Testis (tissue), 2 donors: ENCODE results near the gene BIK.

Source experiments
- POLR2A ChIP-seq: fragments of 450-650 bp; IDR thresholded peaks from one replicate; pipeline ENCODE4 v1.6.1; 2017; ENCODE audit warnings: antibody characterized with exemption, mild to moderate bottlenecking, moderate library complexity
- TF ChIP-seq, protein P1 (sequence below), 3 experiments: fragments of 450-650 bp in 2 of 3; fragments of 200-600 bp in 1 of 3; sonication (generic) in 1 of 3; IDR thresholded peaks; one replicate each; pipeline ENCODE4 v1.5.1; 2016 to 2019; ENCODE audit warnings: antibody characterized with exemption in 3 of 3, mild to moderate bottlenecking in 2 of 3, moderate library complexity in 1 of 3

GRCh38 chr22:43170131-43170480 is 59.6 kb downstream of the BIK start:
- TF ChIP-seq, protein P1, sequence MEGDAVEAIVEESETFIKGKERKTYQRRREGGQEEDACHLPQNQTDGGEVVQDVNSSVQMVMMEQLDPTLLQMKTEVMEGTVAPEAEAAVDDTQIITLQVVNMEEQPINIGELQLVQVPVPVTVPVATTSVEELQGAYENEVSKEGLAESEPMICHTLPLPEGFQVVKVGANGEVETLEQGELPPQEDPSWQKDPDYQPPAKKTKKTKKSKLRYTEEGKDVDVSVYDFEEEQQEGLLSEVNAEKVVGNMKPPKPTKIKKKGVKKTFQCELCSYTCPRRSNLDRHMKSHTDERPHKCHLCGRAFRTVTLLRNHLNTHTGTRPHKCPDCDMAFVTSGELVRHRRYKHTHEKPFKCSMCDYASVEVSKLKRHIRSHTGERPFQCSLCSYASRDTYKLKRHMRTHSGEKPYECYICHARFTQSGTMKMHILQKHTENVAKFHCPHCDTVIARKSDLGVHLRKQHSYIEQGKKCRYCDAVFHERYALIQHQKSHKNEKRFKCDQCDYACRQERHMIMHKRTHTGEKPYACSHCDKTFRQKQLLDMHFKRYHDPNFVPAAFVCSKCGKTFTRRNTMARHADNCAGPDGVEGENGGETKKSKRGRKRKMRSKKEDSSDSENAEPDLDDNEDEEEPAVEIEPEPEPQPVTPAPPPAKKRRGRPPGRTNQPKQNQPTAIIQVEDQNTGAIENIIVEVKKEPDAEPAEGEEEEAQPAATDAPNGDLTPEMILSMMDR (IDR thresholded peaks at IDR 0.05), result no peak
- no peak for TF ChIP-seq POLR2A
